Measurements from ENCODE around the gene C1orf74. TPM values are rescaled to one million over a fixed set of nuclear protein-coding genes. Genes with fewer than 3 reads are reported as not detected.

Gene C1orf74
- total RNA-seq, 2 experiments from 2014 or later, result 0.63 to 0.67 TPM

DNA sequence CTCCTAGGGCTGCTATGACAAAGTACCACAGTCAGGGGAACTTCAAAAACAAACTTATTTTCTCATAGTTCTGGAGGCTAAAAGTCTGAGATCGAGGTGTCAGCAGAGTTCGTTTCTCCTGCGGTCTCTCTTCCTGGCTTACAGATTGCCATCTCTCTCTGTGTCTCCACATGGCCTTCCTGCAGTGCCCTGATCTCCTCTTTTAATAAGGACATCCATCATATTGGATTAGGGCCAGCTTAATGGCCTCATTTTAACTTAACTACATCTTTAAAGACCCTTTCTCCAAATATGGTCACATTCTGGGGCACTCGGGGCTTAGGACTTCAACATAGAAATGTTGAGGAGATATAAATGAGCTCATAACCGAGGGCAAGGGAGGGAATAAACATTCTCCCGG lies 12.2 kb downstream of the C1orf74 start:
- Mint-ChIP-seq H3K4me1 (ENCODE audit: low read depth) (peaks cover 43% of the 10 kb centered on the region), H3K36me3 (ENCODE audit: low read depth) (peaks cover 5% of the 10 kb centered on the region), H3K27me3 (no peaks in the 10 kb centered on the region), H3K4me3 (no peak overlapping the region), H3K9me3 (no peaks in the 10 kb centered on the region), H3K27ac (no peak overlapping the region)
- ChIA-PET CTCF (interaction anchor here (1.5 to 2.7 kb wide), 3 partner anchors 12 to 51 kb away, joined by 6 to 11 read pairs (median 8); partner anchors contain the start of gene C1orf74), POLR2A (interaction anchor here (1.0 to 6.1 kb wide), 7 partner anchors 9 to 48 kb away, joined by 3 to 79 read pairs (median 5); partner anchors contain the start of genes C1orf74 and TRAF3IP3)
- ATAC-seq (ENCODE audit: poor library complexity), result no peak
- TF ChIP-seq, protein P1, sequence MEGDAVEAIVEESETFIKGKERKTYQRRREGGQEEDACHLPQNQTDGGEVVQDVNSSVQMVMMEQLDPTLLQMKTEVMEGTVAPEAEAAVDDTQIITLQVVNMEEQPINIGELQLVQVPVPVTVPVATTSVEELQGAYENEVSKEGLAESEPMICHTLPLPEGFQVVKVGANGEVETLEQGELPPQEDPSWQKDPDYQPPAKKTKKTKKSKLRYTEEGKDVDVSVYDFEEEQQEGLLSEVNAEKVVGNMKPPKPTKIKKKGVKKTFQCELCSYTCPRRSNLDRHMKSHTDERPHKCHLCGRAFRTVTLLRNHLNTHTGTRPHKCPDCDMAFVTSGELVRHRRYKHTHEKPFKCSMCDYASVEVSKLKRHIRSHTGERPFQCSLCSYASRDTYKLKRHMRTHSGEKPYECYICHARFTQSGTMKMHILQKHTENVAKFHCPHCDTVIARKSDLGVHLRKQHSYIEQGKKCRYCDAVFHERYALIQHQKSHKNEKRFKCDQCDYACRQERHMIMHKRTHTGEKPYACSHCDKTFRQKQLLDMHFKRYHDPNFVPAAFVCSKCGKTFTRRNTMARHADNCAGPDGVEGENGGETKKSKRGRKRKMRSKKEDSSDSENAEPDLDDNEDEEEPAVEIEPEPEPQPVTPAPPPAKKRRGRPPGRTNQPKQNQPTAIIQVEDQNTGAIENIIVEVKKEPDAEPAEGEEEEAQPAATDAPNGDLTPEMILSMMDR (IDR thresholded peaks at IDR 0.05), result no peak
- Histone ChIP-seq H3K36me3 (ENCODE audit: insufficient read depth, low read length) (peaks cover 60% of the 10 kb centered on the region), H3K27ac (ENCODE audit: low read depth in 1 of 2, low read length in 2 of 2) (peak overlapping the region; percentile 46 to 55), H3K4me1 (ENCODE audit: insufficient read depth, low read length) (peaks cover 66% of the 10 kb centered on the region), H3K9me3 (ENCODE audit: control insufficient read depth in 1 of 2, insufficient read depth in 1 of 2, low read length in 2 of 2) (no peaks in the 10 kb centered on the region), H3K27me3 (ENCODE audit: control insufficient read depth in 1 of 2, insufficient read depth in 2 of 2, low read length in 2 of 2) (no peaks in the 10 kb centered on the region), H3K4me3 (ENCODE audit: low read length) (peak overlapping the region; percentile 71)
- intact Hi-C loops (cut with DNase I, micrococcal nuclease), result no loop called here
- DNase-seq, result peak in 1 of 14 experiments; percentile 18

DNA sequence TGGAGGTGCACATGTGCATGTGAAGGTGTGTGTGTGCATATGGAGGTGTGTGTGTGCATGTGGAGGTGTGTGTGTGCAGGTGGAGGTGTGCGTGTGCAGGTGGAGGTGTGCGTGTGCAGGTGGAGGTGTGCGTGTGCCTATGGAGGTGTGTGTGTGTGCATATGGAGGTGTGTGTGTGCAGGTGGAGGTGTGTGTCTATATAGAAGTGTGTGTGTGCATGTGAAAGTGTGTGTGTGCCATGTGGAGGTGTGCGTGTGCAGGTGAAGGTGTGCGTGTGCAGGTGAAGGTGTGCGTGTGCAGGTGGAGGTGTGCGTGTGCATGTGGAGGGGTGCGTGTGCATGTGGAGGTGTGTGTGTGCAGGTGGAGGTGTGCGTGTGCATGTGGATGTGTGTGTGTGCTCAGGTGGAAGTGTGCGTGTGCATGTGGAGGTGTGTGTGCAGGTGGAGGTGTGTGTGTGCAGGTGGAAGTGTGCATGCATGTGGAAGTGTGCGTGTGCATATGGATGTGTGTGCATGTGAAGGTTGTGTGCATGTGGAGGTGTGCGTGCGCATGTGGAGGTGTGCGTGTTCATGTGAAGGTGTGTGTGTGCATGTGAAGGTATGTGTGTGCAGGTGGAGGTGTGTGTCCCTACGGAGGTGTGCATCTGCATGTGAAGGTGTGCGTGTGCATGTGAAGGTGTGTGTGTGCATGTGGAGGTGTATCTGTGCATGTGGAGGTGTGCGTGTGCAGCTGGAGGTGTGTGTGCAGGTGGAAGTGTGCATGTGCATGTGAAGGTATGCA lies 13.5 kb downstream of the C1orf74 start:
- TF ChIP-seq, protein P1 (IDR thresholded peaks at IDR 0.05), result no peak
- no peak overlapping the region for H3K27ac Mint-ChIP-seq
- Histone ChIP-seq H3K4me1 (ENCODE audit: insufficient read depth, low read length) (peaks cover 75% of the 10 kb centered on the region), H3K9me3 (ENCODE audit: control insufficient read depth in 1 of 2, insufficient read depth in 1 of 2, low read length in 2 of 2) (no peaks in the 10 kb centered on the region), H3K36me3 (ENCODE audit: insufficient read depth, low read length) (peaks cover 60% of the 10 kb centered on the region), H3K4me3 (ENCODE audit: low read length) (peak overlapping the region; percentile 71), H3K27ac (ENCODE audit: low read depth in 1 of 2, low read length in 2 of 2) (no peak overlapping the region), H3K27me3 (ENCODE audit: control insufficient read depth in 1 of 2, insufficient read depth in 2 of 2, low read length in 2 of 2) (no peaks in the 10 kb centered on the region)
- no peaks in the 10 kb centered on the region for H3K27me3 Mint-ChIP-seq
- ChIA-PET CTCF (interaction anchor here (9.3 kb wide), 1 partner anchor 23 kb away, joined by 80 read pairs; no protein-coding TSS in a partner anchor), POLR2A (interaction anchor here (3.2 to 6.6 kb wide), 3 partner anchors 9 to 47 kb away, joined by 20 to 478 read pairs (median 245); partner anchors contain the start of genes C1orf74 and TRAF3IP3)
- peaks cover 16% of the 10 kb centered on the region for H3K36me3 Mint-ChIP-seq (ENCODE audit: low read depth)
- H3K4me1 Mint-ChIP-seq (ENCODE audit: low read depth), result peaks cover 51% of the 10 kb centered on the region
- no peak for DNase-seq
- intact Hi-C loops (cut with DNase I, micrococcal nuclease), result loop anchor here in 1 of 2 experiments (1.0 kb wide), 1 partner anchor 12 kb away; no protein-coding TSS in a partner anchor
- H3K4me3 Mint-ChIP-seq, result no peak overlapping the region
- no peaks in the 10 kb centered on the region for H3K9me3 Mint-ChIP-seq
- ATAC-seq (ENCODE audit: poor library complexity), result no peak

DNA sequence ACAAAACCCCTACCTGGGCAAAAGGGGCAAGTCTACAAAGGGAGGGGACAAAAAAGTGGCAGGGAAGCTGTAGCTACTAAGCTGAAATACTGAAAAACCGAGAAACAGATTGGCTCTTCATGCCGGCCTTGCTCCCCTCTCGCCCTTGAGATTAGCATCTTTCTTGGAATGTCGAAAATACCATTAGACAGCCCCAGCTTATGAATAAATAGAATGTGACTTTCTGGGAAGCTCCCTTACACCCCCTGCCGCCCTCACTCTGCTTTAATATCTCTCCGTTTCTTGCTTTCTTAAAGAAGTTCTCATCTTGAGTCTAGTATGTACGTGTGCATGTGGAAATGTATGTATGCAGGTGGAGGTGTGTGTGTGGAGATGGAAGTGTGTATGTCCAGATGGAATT lies 14.4 kb downstream of the C1orf74 start:
- ChIA-PET CTCF (interaction anchor here (1.0 to 9.3 kb wide), 6 partner anchors 10 to 57 kb away, joined by 3 to 80 read pairs (median 14); partner anchors contain the start of genes TRAF3IP3 and UTP25), POLR2A (interaction anchor here (0.9 to 6.6 kb wide), 10 partner anchors 10 to 168 kb away, joined by 3 to 478 read pairs (median 15); partner anchors contain the start of genes C1orf74, TRAF3IP3 and UTP25)
- peaks cover 25% of the 10 kb centered on the region for H3K36me3 Mint-ChIP-seq (ENCODE audit: low read depth)
- peaks cover 77% of the 10 kb centered on the region for H3K4me1 ChIP-seq (ENCODE audit: insufficient read depth, low read length)
- no peak overlapping the region for H3K4me3 Mint-ChIP-seq
- H3K9me3 Mint-ChIP-seq, result no peaks in the 10 kb centered on the region
- peaks cover 59% of the 10 kb centered on the region for H3K36me3 ChIP-seq (ENCODE audit: insufficient read depth, low read length)
- H3K27ac ChIP-seq (ENCODE audit: low read depth in 1 of 2, low read length in 2 of 2), result peak overlapping the region; percentile 54 to 73
- no peaks in the 10 kb centered on the region for H3K27me3 ChIP-seq (ENCODE audit: control insufficient read depth in 1 of 2, insufficient read depth in 2 of 2, low read length in 2 of 2)
- H3K9me3 ChIP-seq (ENCODE audit: control insufficient read depth in 1 of 2, insufficient read depth in 1 of 2, low read length in 2 of 2), result no peaks in the 10 kb centered on the region
- peaks cover 54% of the 10 kb centered on the region for H3K4me1 Mint-ChIP-seq (ENCODE audit: low read depth)
- H3K27me3 Mint-ChIP-seq, result no peaks in the 10 kb centered on the region
- peak overlapping the region; percentile 71 for H3K4me3 ChIP-seq (ENCODE audit: low read length)
- no peak overlapping the region for H3K27ac Mint-ChIP-seq
- ATAC-seq (ENCODE audit: poor library complexity) (no peak), DNase-seq (peak in 2 of 14 experiments; percentile 35 to 38)
- TF ChIP-seq, protein P1 (IDR thresholded peaks at IDR 0.05), result no peak
- intact Hi-C loops (cut with DNase I, micrococcal nuclease), result loop anchor here (1.0 to 5.0 kb wide), 4 partner anchors 13 to 78 kb away; partner anchors contain the start of genes C1orf74 (in 1 of the 2) and UTP25 (in 1 of the 2)

Measured in CD4-positive, alpha-beta T cell (primary cell).